ENCODE results near the gene STRN3. TPM values are rescaled to one million over a fixed set of nuclear protein-coding genes. Genes with fewer than 3 reads are reported as not detected.

Gene STRN3
- total and polyA plus RNA-seq, 7 donors = 28.2 to 154 (median 80.2) TPM

GRCh38 chr14:31038521-31039166, 12.5 kb upstream of the STRN3 start:
- DNase-seq (no peak), ATAC-seq (peak in 2 of 4 donors; percentile 49)
- WGBS, 3 donors = 50 to 82% (median 51%) methylated on average over 3 of the region's 3 CpGs
- no peak overlapping the region for H3K27ac ChIP-seq
- peaks cover 0 to 3% of the 10 kb centered on the region in 2 donors for H3K36me3 ChIP-seq (ENCODE audit: insufficient read depth in 1 of 2, low read depth in 1 of 2)
- TF ChIP-seq, protein P1, sequence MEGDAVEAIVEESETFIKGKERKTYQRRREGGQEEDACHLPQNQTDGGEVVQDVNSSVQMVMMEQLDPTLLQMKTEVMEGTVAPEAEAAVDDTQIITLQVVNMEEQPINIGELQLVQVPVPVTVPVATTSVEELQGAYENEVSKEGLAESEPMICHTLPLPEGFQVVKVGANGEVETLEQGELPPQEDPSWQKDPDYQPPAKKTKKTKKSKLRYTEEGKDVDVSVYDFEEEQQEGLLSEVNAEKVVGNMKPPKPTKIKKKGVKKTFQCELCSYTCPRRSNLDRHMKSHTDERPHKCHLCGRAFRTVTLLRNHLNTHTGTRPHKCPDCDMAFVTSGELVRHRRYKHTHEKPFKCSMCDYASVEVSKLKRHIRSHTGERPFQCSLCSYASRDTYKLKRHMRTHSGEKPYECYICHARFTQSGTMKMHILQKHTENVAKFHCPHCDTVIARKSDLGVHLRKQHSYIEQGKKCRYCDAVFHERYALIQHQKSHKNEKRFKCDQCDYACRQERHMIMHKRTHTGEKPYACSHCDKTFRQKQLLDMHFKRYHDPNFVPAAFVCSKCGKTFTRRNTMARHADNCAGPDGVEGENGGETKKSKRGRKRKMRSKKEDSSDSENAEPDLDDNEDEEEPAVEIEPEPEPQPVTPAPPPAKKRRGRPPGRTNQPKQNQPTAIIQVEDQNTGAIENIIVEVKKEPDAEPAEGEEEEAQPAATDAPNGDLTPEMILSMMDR (IDR thresholded peaks at IDR 0.05) = no peak
- no peaks in the 10 kb centered on the region for H3K9me3 ChIP-seq
- intact Hi-C loops (cut with DNase I) = no loop called here
- peaks cover 3% of the 10 kb centered on the region for H3K4me1 ChIP-seq
- no peak overlapping the region for H3K4me3 ChIP-seq
- no peaks in the 10 kb centered on the region for H3K27me3 ChIP-seq (ENCODE audit: insufficient read depth in 3 of 3, low read length in 2 of 3)

- Histone ChIP-seq H3K4me3 (no peak overlapping the region), H3K36me3 (ENCODE audit: insufficient read depth in 1 of 2, low read depth in 1 of 2) (peaks cover 0 to 3% of the 10 kb centered on the region in 2 donors), H3K27ac (no peak overlapping the region), H3K9me3 (no peaks in the 10 kb centered on the region), H3K27me3 (ENCODE audit: insufficient read depth in 3 of 3, low read length in 2 of 3) (no peaks in the 10 kb centered on the region), H3K4me1 (peaks cover 6% of the 10 kb centered on the region)
- TF ChIP-seq, protein P1 (IDR thresholded peaks at IDR 0.05) = no peak
- DNase-seq = no peak
- no peak for ATAC-seq
- 73 to 92% (median 79%) methylated on average over 1 of the region's 1 CpG for WGBS, 3 donors
- intact Hi-C loops (cut with DNase I) = no loop called here
Measured at GRCh38 chr14:31037709-31038221, 11.6 kb upstream of the STRN3 start.

DNA sequence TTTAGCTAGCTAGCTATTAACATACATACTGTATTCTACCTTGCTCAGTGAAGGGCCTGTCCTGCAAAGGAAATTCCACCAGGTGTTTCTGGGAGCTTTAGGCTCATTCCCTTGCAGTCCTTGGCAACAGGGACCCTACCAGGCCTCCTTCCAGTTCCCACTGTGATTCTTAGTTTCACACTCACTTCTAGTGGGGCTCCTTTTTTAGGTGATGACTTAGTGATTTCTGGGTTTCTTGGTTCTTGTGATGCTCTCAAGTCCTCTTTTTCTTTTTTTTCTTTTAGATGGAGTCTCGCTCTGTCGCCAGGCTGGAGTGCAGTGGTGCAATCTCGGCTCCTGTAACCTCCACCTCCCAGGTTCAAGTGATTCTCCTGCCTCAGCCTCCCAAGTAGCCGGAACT, 10.4 kb upstream of the STRN3 start:
- Histone ChIP-seq H3K27me3 (ENCODE audit: insufficient read depth in 3 of 3, low read length in 2 of 3) (no peaks in the 10 kb centered on the region), H3K36me3 (ENCODE audit: insufficient read depth in 1 of 2, low read depth in 1 of 2) (peaks cover 0 to 3% of the 10 kb centered on the region in 2 donors), H3K4me1 (peaks cover 6% of the 10 kb centered on the region), H3K9me3 (no peaks in the 10 kb centered on the region), H3K4me3 (no peak overlapping the region), H3K27ac (no peak overlapping the region)
- ATAC-seq = no peak
- WGBS, 3 donors = 96 to 98% (median 98%) methylated on average over 4 of the region's 4 CpGs
- TF ChIP-seq, protein P1 (IDR thresholded peaks at IDR 0.05) = no peak
- intact Hi-C loops (cut with DNase I) = no loop called here
- no peak for DNase-seq

- 87 to 97% (median 90%) methylated on average over 5 of the region's 5 CpGs for WGBS, 3 donors
- no peak for DNase-seq
Measured at GRCh38 chr14:31030469-31030868, 4.3 kb upstream of the STRN3 start.

More at GRCh38 chr14:31030469-31030868, 4.3 kb upstream of the STRN3 start:
- TF ChIP-seq, protein P1 (IDR thresholded peaks at IDR 0.05) = no peak
- no peak overlapping the region for H3K4me3 ChIP-seq
- peaks cover 14% of the 10 kb centered on the region for H3K4me1 ChIP-seq
- no peaks in the 10 kb centered on the region for H3K9me3 ChIP-seq
- no peak overlapping the region for H3K27ac ChIP-seq
- intact Hi-C loops (cut with DNase I) = no loop called here
- H3K27me3 ChIP-seq (ENCODE audit: insufficient read depth in 3 of 3, low read length in 2 of 3) = no peaks in the 10 kb centered on the region
- H3K36me3 ChIP-seq (ENCODE audit: insufficient read depth in 1 of 2, low read depth in 1 of 2) = no peaks in the 10 kb centered on the region
- no peak for ATAC-seq
